ENCODE measurements around the gene PRSS16. TPM values are rescaled to one million over a fixed set of nuclear protein-coding genes. Genes with fewer than 3 reads are reported as not detected.

The PRSS16 gene
- total and polyA plus RNA-seq, 9 of the 15 experiments (the other 6 are each of a cell fraction or from before 2014, with no cell fraction given): 4.5 to 21.3 (median 12.1) TPM

GRCh38 chr6:27293436-27294098, 46.1 kb downstream of the PRSS16 start (continued):
- TF ChIP-seq, protein P1, sequence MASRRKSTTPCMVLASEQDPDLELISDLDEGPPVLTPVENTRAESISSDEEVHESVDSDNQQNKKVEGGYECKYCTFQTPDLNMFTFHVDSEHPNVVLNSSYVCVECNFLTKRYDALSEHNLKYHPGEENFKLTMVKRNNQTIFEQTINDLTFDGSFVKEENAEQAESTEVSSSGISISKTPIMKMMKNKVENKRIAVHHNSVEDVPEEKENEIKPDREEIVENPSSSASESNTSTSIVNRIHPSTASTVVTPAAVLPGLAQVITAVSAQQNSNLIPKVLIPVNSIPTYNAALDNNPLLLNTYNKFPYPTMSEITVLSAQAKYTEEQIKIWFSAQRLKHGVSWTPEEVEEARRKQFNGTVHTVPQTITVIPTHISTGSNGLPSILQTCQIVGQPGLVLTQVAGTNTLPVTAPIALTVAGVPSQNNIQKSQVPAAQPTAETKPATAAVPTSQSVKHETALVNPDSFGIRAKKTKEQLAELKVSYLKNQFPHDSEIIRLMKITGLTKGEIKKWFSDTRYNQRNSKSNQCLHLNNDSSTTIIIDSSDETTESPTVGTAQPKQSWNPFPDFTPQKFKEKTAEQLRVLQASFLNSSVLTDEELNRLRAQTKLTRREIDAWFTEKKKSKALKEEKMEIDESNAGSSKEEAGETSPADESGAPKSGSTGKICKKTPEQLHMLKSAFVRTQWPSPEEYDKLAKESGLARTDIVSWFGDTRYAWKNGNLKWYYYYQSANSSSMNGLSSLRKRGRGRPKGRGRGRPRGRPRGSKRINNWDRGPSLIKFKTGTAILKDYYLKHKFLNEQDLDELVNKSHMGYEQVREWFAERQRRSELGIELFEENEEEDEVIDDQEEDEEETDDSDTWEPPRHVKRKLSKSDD (conservative IDR thresholded peaks at IDR 0.05; ENCODE audit: low read length): no peak
- TF ChIP-seq, protein P2, sequence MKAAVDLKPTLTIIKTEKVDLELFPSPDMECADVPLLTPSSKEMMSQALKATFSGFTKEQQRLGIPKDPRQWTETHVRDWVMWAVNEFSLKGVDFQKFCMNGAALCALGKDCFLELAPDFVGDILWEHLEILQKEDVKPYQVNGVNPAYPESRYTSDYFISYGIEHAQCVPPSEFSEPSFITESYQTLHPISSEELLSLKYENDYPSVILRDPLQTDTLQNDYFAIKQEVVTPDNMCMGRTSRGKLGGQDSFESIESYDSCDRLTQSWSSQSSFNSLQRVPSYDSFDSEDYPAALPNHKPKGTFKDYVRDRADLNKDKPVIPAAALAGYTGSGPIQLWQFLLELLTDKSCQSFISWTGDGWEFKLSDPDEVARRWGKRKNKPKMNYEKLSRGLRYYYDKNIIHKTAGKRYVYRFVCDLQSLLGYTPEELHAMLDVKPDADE (conservative IDR thresholded peaks at IDR 0.05; ENCODE audit: control insufficient read depth, low read depth, low read length): peak; percentile 86
- TF ChIP-seq POLR3A (IDR thresholded peaks at IDR 0.05; ENCODE audit: borderline replicate concordance, extremely low read depth, insufficient read depth, insufficient read length) (peak; percentile 93), TAF9B (IDR thresholded peaks at IDR 0.05; ENCODE audit: partially characterized antibody) (no peak), TARDBP (IDR thresholded peaks at IDR 0.05) (peak; percentile 67; the same call in 1 of the 2 replicates), STAT6 (CRISPR knock-in tag; IDR thresholded peaks at IDR 0.05) (no peak), NCOA1 (IDR thresholded peaks at IDR 0.05; ENCODE audit: low read depth) (no peak), ESRRA (IDR thresholded peaks at IDR 0.05; ENCODE audit: borderline replicate concordance, low read depth) (peak; percentile 94; the same call in 1 of the 2 replicates), SMARCA5 (IDR thresholded peaks at IDR 0.05) (0 out of 2 replicates have a peak, but pooled peaks have one; percentile 18), MTA1 (IDR thresholded peaks at IDR 0.05; ENCODE audit: borderline replicate concordance) (peak; percentile 58; the same call in 1 of the 2 replicates), TEAD4 (IDR thresholded peaks at IDR 0.05; ENCODE audit: low read length) (peak; percentile 82), TEAD4 (CRISPR knock-in tag; IDR thresholded peaks at IDR 0.05; ENCODE audit: borderline replicate concordance) (no peak), HIVEP1 (CRISPR knock-in tag; IDR thresholded peaks at IDR 0.05) (no peak), DIDO1 (tag; IDR thresholded peaks at IDR 0.05; ENCODE audit: low read depth) (no peak), ELF1 (tag; IDR thresholded peaks at IDR 0.05) (no peak), ASH1L (IDR thresholded peaks at IDR 0.05; ENCODE audit: borderline replicate concordance, low read depth, partially characterized antibody) (no peak), ZBTB2 (IDR thresholded peaks at IDR 0.05) (peak; percentile 47; the same call in 1 of the 2 replicates), TSC22D4 (tag; IDR thresholded peaks at IDR 0.05) (no peak), NCOA2 (IDR thresholded peaks at IDR 0.05; ENCODE audit: partially characterized antibody in 2 of 2) (peak in 1 of 2 experiments; percentile 53), KLF16 (IDR thresholded peaks at IDR 0.05) (no peak), L3MBTL2 (IDR thresholded peaks at IDR 0.05) (no peak), GTF2E2 (tag; IDR thresholded peaks at IDR 0.05) (no peak)

Measured in K562 (cell line).